Cortex of kidney (tissue), 1 donor: Measurements from ENCODE around the gene LTO1.
"Not testable (repeated sequence)": the region's sequence is repeated elsewhere in the genome, so short reads cannot be mapped to it uniquely, and the experiment has no call there.

ENCODE experiments used
- DNase-seq: peaks from one replicate; lab custom pipeline; 2025; lab: John Stamatoyannopoulos, UW

Gene LTO1

GRCh38 chr11:69700278-69701140 lies 25.4 kb upstream of the LTO1 start:
- DNase-seq = no peak

- no peak for DNase-seq
Measured at GRCh38 chr11:69699213-69699612, 24.1 kb upstream of the LTO1 start.

GRCh38 chr11:69698362-69698761 lies 23.2 kb upstream of the LTO1 start:
- DNase-seq = no peak

- no peak for DNase-seq
Measured at GRCh38 chr11:69697861-69698260, 22.7 kb upstream of the LTO1 start.

GRCh38 chr11:69697469-69697843 lies 22.3 kb upstream of the LTO1 start:
- DNase-seq = no peak

- no peak for DNase-seq
Measured at GRCh38 chr11:69696749-69697468, 21.8 kb upstream of the LTO1 start.

GRCh38 chr11:69695995-69696394 lies 20.8 kb upstream of the LTO1 start:
- not testable (repeated sequence) for DNase-seq

- no peak for DNase-seq
Measured at GRCh38 chr11:69695581-69695980, 20.4 kb upstream of the LTO1 start.

GRCh38 chr11:69694781-69695180 lies 19.6 kb upstream of the LTO1 start:
- no peak for DNase-seq

- DNase-seq = no peak
Measured at GRCh38 chr11:69692422-69692821, 17.3 kb upstream of the LTO1 start.

GRCh38 chr11:69691463-69691862 lies 16.3 kb upstream of the LTO1 start:
- DNase-seq = no peak

GRCh38 chr11:69689484-69690319 lies 14.5 kb upstream of the LTO1 start:
- no peak for DNase-seq

- not testable (repeated sequence) for DNase-seq
Measured at GRCh38 chr11:69687969-69688771, 13.0 kb upstream of the LTO1 start.

GRCh38 chr11:69686856-69687255 lies 11.7 kb upstream of the LTO1 start:
- DNase-seq = no peak

- no peak for DNase-seq
Measured at GRCh38 chr11:69686452-69686851, 11.3 kb upstream of the LTO1 start.

GRCh38 chr11:69685348-69685747 lies 10.2 kb upstream of the LTO1 start:
- DNase-seq = no peak

GRCh38 chr11:69684651-69685050 lies 9.5 kb upstream of the LTO1 start:
- DNase-seq = no peak

GRCh38 chr11:69683764-69684333 lies 8.7 kb upstream of the LTO1 start:
- DNase-seq = no peak

GRCh38 chr11:69682681-69683326 lies 7.7 kb upstream of the LTO1 start:
- no peak for DNase-seq

GRCh38 chr11:69682221-69682620 lies 7.1 kb upstream of the LTO1 start:
- no peak for DNase-seq

GRCh38 chr11:69680688-69681087 lies 5.5 kb upstream of the LTO1 start:
- DNase-seq = no peak
